Thyroid gland (tissue), 4 donors: ENCODE data around the gene KMO.

ENCODE experiments used
- CTCF ChIP-seq, 6 experiments: fragments of 200-600 bp in 3 of 6; fragments of 450-650 bp in 3 of 6; sonication (generic) in 3 of 6; IDR thresholded peaks; one replicate each; pipeline ENCODE4 v1.5.1; 2016 to 2019; ENCODE audit warnings: antibody characterized with exemption in 6 of 6, mild to moderate bottlenecking in 2 of 6, inconsistent platforms in 1 of 6, moderate library complexity in 1 of 6
- POLR2A ChIP-seq, 2 donors: fragments of 450-650 bp; IDR thresholded peaks; one replicate each; pipeline ENCODE4 v1.6.1; 2017; ENCODE audit warnings: antibody characterized with exemption in 2 of 2, mild to moderate bottlenecking in 2 of 2, moderate library complexity in 1 of 2

- TF ChIP-seq POLR2A (IDR thresholded peaks at IDR 0.05) (no peak), CTCF (IDR thresholded peaks at IDR 0.05) (no peak)
Observed at GRCh38 chr1:241574154-241574553, 42.0 kb downstream of the KMO start.
